GM10847 (cell line): ENCODE data around the gene NYAP2.

Experiments
- POLR2A ChIP-seq: IDR thresholded peaks from 2 replicates; pipeline ENCODE4 v1.6.1; 2011; ENCODE audit not compliant: insufficient read length; ENCODE audit errors: extremely low read depth

Gene NYAP2

DNA sequence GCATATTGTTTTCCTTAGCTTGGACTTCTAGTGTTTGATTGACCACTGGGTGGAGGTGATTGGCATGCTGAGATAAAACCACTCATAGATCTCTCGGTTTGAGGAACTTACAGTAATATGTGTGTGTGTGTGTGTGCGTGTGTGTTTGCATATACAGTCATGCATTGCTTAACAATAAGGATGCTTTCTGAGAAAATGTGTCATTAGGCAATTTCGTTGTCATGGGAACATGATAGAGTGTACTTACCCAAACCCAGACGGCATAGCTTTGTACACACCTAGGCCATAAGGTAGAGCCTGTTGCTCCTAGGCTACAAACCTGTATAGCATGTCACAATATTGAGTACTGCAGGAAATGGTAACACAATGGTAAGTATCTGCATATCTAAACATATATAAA is 167.3 kb downstream of the NYAP2 start:
- no peak for TF ChIP-seq POLR2A

DNA sequence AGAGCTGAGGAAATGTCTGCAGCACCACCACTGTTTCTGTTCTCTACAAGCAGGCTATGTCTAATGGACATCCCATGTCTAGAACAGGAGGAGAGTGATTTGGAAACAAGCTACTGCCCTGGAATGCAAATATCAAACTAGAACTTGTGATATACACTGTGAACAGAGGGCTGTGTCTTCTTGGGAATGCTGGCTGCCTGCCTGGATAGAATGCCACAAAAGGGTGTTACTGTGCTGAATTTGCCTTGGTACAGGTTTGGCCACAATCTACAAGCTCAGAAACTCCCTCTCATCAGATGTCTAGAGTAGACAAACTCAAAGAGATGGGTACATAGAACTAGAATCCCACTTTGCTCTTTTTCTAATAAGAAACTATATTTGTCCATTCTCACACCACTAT is 170.5 kb downstream of the NYAP2 start:
- TF ChIP-seq POLR2A: no peak

DNA sequence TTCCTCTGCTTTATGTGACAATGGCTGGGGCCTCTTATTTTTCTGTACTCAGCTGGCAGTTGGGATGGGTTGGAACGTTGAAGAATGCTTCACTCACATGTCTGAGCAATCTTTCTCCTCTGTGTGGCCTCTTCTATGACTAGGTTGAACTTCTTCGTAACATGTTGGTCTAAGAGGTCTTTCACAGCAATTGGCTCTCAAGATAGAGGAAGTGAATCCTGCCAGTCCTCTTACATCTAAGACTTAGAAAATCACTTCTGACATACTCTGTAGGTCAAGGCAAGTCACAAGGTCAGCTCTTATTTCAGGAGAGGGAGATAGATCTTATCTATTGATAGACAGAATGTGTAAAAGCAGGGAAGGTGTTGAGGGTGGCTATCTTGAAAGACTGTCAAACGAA is 174.1 kb downstream of the NYAP2 start:
- TF ChIP-seq POLR2A: no peak

DNA sequence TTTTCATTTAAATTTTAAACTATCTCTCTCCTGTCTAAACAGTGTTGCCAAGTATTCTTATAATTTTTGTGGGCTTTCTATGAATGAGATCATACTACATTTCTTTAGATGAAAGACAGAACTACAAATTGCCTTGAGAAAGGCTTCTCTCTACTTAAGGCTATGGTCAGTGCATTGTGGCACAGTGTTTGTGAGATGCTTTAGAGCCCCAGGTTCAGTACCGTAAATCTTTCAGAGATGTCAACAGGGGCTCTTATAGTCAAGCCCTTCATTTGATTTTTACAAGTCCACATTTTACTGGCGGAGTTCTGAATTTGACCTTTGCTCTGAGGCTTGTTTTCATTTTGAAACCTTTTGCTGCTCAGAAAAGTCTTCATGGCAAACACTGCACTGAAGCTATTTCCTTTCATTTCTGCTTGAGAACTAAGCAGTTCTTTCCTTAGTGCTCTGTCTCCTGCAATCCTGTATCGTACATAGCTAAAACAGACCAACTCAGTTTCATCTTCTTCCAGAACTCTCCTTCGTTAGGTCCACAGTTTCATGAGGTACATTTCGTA is 175.2 kb downstream of the NYAP2 start:
- no peak for TF ChIP-seq POLR2A

DNA sequence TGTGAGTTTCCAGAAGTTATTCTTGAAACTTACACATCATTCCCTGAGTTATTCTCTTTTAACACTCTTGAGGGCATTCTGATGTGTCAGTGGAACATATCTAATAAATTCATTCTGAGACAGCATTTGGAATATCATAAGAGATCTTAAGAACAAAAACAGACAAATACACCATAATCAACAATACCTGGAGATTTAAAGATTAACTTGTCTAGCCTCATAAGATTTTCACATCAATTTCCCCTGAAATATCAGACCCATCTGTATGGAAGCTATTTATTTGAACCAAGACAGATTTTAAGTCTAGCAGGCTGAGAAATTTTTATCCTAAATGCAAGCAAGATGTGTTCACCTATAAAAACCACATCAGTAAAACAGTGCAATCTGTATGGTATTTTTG is 181.6 kb downstream of the NYAP2 start:
- TF ChIP-seq POLR2A: no peak

DNA sequence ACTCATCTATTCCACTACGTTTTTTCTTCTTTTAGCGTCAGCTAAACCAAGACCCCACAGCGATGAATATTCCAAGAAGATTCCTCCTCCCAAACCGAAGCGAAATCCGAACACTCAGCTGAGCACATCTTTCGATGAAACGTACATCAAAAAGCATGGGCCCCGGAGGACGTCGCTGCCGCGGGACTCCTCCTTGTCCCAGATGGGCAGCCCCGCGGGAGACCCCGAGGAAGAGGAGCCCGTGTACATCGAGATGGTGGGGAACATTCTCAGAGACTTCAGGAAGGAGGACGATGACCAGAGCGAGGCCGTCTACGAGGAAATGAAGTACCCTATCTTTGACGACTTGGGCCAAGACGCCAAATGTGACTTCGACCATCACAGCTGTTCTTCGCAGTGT is 182.4 kb downstream of the NYAP2 start:
- TF ChIP-seq POLR2A: no peak

DNA sequence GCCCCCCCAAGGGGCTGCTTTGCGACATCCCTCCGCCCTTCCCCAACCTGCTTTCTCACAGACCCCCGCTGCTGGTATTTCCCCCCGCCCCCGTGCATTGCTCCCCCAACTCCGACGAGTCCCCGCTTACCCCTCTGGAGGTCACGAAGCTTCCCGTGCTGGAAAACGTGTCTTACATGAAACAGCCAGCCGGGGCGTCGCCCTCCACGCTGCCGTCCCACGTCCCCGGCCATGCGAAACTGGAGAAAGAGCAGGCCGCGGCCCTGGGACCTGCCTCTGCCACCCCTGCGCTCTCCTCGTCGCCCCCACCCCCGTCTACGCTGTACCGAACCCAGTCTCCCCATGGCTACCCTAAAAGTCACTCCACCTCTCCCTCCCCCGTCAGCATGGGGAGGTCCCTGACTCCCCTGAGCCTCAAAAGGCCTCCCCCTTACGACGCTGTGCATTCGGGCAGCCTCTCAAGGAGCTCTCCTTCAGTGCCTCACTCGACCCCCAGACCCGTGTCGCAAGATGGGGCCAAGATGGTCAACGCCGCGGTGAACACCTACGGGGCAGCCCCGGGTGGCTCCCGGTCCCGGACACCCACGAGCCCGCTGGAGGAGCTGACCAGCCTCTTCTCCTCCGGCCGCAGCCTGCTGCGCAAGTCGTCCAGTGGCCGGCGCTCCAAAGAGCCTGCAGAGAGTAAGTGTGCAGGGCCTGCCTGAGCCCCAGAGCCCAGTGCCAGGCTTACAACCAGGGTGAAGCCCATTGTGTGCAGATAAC is 183.0 kb downstream of the NYAP2 start:
- no peak for TF ChIP-seq POLR2A

DNA sequence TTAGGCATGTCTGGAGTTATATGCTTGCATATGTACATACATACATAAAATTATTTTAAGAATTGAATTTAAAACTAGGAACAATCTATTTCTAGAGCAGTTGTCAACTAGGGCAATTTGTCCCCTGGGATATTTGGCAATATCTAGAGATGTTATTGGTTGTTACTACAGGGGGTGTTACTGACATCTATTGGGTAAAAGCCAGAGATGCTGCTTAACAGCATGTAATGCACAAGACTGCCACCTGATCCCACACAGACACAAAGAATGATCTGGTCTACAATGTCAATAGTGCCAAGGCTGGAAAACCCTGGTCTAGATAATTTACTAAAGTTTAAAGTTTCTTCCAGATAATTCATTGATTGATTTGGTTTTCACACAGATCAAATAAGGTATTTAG is 185.3 kb downstream of the NYAP2 start:
- TF ChIP-seq POLR2A: no peak

DNA sequence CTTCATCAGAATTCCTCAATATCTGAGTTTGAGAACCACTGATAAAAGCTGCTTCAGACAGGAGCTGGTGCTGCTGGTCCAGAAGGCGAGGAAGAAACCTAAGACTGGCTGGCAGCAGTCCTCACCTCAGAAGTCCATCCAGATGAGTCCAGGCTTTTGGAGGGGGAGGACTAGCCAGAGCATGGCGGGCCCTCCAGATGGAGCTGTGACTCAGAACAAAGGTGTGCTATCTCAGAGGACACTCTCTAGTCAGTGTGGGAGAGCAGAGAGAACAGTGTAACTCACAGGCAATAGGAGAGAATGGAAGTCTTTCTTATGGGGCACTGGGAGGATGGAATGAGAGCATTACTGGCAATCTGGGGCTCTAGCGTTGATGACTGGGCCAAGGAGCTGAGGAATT is 191.4 kb downstream of the NYAP2 start:
- no peak for TF ChIP-seq POLR2A

DNA sequence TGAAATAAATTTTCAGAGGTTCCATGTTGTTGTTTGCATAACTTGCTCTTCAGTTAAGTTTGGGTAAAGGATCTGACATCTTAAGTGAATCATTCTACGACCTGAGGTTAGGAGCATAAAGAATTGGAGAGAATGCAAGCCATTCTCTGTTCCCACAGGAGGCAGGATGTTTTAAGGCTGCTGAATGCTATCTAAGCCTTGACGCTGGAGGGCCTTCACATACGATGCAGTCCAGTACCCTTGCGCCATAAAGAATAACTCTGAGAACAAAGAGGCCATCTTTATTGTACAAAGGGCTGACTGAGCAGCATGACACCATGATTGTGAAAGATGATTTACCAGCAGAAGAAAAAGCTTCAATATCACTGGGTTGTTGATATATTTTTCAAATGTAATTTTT is 198.4 kb downstream of the NYAP2 start:
- no peak for TF ChIP-seq POLR2A

DNA sequence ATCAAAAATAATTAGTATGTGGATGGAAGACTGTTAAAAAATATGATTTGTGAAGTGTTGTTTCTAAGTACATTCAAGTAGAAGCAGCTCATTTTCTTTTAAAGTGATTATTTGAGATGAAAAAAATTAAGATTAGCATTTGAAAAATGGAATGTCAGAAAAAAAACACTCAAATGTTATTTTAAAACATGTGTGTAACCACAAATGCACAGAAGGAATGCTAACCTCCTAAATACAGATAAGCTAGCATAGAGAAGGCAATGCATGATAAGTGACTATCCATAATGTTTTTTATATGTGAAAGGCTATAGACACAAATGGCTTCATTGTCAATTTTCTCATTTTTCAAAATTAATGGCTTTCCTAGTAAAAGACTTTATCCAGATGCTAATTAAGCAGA is 198.9 kb downstream of the NYAP2 start:
- no peak for TF ChIP-seq POLR2A

DNA sequence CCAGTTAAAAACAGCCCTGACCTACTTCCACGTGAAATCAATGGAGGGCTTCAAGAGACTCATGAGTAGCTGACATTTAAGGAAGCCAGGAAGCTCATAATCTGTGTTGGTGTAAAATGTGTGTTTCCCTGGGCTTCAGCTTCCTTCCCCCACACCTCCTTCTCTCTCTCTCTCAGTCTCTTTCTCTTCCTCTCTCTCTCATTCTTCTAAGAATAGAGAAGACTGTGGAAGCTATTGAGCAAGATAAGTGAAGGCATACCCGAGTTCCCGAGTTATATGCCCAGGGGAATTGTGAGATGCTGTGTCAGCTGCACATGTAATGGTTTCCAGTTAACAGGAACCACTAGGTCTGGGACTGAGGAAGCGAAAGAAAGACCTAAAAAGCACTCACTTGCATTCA is 199.4 kb downstream of the NYAP2 start:
- TF ChIP-seq POLR2A: no peak

DNA sequence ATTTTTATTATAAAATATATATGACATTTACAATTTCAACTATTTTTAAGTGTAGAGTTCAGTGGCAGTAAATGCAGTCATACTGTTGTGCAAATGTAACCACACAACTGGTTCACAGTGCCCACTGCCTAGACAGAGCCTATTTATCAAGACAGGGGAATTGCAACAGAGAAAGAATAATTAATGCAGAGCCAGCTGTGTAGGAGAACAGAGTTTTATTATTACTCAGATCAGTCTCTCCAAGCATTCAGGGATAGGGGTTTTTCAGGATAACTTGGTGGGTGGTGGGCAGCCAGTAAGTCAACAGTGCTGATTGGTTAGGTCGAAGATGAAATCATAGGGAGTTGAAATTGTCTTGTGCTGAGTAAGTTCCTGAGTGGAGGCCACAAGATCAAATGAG is 200.3 kb downstream of the NYAP2 start:
- no peak for TF ChIP-seq POLR2A

DNA sequence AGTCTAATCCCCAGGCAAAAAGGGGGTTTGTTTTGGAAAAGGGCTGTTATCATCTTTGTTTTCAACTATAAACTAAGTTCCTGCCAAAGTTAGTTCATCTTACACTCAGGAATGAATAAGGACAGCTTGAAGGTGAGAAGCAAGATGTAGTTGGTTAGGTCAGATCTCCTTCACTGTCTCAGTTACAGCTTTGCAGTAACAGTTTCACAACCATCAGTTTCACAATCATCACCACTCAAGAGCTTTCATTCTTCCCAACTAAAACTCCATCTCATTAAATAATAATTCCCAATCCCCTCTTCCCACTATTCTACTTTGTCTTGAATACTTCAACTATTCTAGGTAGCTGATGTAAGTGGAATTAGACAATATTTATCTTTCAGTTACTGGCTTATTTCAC is 200.9 kb downstream of the NYAP2 start:
- no peak for TF ChIP-seq POLR2A

DNA sequence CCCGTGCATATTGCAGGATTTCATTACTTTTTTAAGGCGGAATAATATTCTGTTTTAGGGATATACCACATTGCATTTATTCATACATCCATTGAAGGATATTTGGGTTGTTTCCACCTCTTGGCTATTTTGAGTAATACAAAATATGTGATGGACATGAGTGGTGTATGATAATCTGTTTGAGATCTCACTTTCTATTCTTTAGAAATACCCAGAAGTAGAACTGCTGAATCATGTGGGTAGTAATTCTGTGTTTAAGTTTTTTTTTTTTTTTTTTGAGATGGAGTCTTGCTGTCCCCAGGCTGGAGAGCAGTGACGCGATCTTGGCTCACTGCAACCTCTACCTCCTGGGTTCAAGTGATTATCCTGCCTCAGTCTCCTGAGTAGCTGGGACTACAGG is 201.4 kb downstream of the NYAP2 start:
- TF ChIP-seq POLR2A: no peak

DNA sequence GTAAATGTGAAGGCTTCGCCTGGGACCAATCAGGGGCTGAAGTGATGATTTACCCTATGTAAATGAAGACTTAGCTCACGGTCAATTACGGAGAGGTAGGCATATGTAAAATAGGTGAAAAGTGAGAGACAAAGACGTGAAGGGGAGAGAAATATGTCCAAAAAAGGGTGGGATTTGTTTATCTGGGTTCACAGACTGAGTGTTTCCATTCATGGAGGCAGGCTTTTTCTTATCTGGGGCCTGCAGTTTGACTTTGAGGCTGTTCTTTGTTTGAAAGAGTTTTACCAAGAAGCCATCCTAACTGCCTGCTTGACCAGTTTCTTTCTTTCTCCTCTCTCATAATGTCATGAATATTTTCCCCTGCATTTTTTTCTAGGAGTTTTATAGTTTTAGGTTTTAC is 202.7 kb downstream of the NYAP2 start:
- TF ChIP-seq POLR2A: no peak

DNA sequence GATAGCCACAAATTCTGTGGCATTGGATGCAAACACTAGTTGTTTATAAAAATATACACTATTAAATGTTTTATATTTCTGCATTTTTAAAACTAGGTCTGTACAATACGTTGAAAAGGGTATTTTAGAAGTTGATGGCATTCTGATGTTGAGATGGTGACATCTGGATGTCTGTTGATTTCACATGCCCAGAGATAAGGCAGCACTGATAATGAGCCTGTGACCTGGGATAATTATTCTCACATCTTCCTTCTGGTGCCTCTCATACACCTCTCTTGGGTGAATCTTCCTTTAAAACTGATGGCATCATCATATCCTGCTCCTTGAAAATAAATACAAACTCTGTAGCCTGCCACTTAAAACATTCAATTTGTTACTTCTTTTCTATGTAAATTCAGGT is 208.6 kb downstream of the NYAP2 start:
- no peak for TF ChIP-seq POLR2A
